A549 (cell line): ENCODE measurements around the gene HPCAL1. TPM values are rescaled to one million over a fixed set of nuclear protein-coding genes. Genes with fewer than 3 reads are reported as not detected.

Experiments used
- ATAC-seq, 2 experiments: fragments of 200-7000 bp in 1 of 2; fragments of >200 bp in 1 of 2; cut with Nextera tagmentation in 1 of 2; cut with Tn5 transposase in 1 of 2; 3 replicates each; pipeline versions ENCODE4 v1.8.0 to v1.9.1; 2018 to 2020; ENCODE audit warnings: mild to moderate bottlenecking in 1 of 2, moderate library complexity in 1 of 2
- CTCF ChIA-PET: fragments of 300-600 bp; sonication (Branson Sonifier 250); formaldehyde crosslinking; extraction: SDS; loops from one replicate; lab custom pipeline; 2021; ENCODE audit warnings: antibody characterized with exemption, inconsistent platforms; lab: Yijun Ruan, JAX
- POLR2A ChIA-PET: fragments of 350-600 bp; formaldehyde crosslinking; extraction: SDS; loops from one replicate; lab custom pipeline; 2021; ENCODE audit warnings: antibody characterized with exemption, inconsistent platforms; lab: Yijun Ruan, JAX
- DNase-seq, 2 experiments: peaks; one replicate each; pipeline versions ENCODE4 v3.0.0 to v3.0.0-alpha.2; 2011 to 2016; ENCODE audit warnings: low read depth in 1 of 2, low spot score in 1 of 2
- FAIRE-seq: peaks from 2 replicates; lab custom pipeline; 2011; peaks lifted over from hg19 to GRCh38; lab: Jason Lieb, UNC
- H3K27ac ChIP-seq, 2 experiments: fragments of >200 bp; sonication (Bioruptor Twin); formaldehyde crosslinking; 3 replicates each; pipeline ENCODE4 v1.5.1; 2016 to 2017
- H3K4me1 ChIP-seq: fragments of >200 bp; sonication (Bioruptor Twin); formaldehyde crosslinking; 3 replicates; pipeline ENCODE4 v1.6.1; 2016
- H3K4me2 ChIP-seq: fragments of >200 bp; sonication (Bioruptor Twin); formaldehyde crosslinking; 3 replicates; pipeline ENCODE4 v1.6.1; 2016
- H3K4me3 ChIP-seq: fragments of >200 bp; sonication (Bioruptor Twin); formaldehyde crosslinking; 3 replicates; pipeline ENCODE4 v1.5.1; 2016
- H3K9me3 ChIP-seq: fragments of >200 bp; sonication (Bioruptor Twin); formaldehyde crosslinking; 3 replicates; pipeline ENCODE4 v1.6.1; 2016
- BHLHE40 ChIP-seq: IDR thresholded peaks from 2 replicates; pipeline ENCODE4 v1.6.1; 2012; ENCODE audit warnings: low read depth, low read length, inconsistent platforms
- CBX2 ChIP-seq: fragments of 200-600 bp; sonication (generic); IDR thresholded peaks from 2 replicates; pipeline ENCODE4 v1.6.1; 2016; ENCODE audit warnings: low read depth, mild to moderate bottlenecking, borderline replicate concordance
- CBX8 ChIP-seq: fragments of 200-600 bp; sonication (generic); IDR thresholded peaks from 2 replicates; pipeline ENCODE4 v1.6.1; 2016
- EHF ChIP-seq: fragments of 250-450 bp; sonication (Bioruptor Pico); IDR thresholded peaks from 2 replicates; pipeline ENCODE4 v1.5.0; 2020; ENCODE audit warnings: mild to moderate bottlenecking
- ESRRA ChIP-seq: fragments of 150-350 bp; IDR thresholded peaks from 2 replicates; pipeline ENCODE4 v1.6.1; 2014; ENCODE audit warnings: mild to moderate bottlenecking, low read length, borderline replicate concordance
- GATA3 ChIP-seq: IDR thresholded peaks from 2 replicates; pipeline ENCODE4 v1.6.1; 2012; ENCODE audit warnings: borderline replicate concordance
- HDAC2 ChIP-seq: fragments of 200-600 bp; sonication (generic); IDR thresholded peaks from 2 replicates; pipeline ENCODE4 v1.6.1; 2016
- HEYL ChIP-seq: fragments of 250-450 bp; sonication (Bioruptor Pico); IDR thresholded peaks from 2 replicates; pipeline ENCODE4 v1.8.0; 2021; ENCODE audit warnings: mild to moderate bottlenecking, moderate library complexity
- HOXA7 ChIP-seq: fragments of 250-450 bp; sonication (Bioruptor Pico); IDR thresholded peaks from 2 replicates; pipeline ENCODE4 v1.5.0; 2020; ENCODE audit warnings: mild to moderate bottlenecking, moderate library complexity
- KDM5A ChIP-seq: fragments of 200-600 bp; sonication (generic); IDR thresholded peaks from 2 replicates; pipeline ENCODE4 v1.6.1; 2016; ENCODE audit warnings: antibody characterized with exemption, mild to moderate bottlenecking
- NR3C1 ChIP-seq: fragments of >200 bp; sonication (Bioruptor Twin); formaldehyde crosslinking; IDR thresholded peaks from 3 replicates; pipeline ENCODE4 v1.6.1; 2017
- PHF8 ChIP-seq: fragments of 200-600 bp; sonication (generic); IDR thresholded peaks from 2 replicates; pipeline ENCODE4 v1.6.1; 2016; ENCODE audit warnings: low read depth, mild to moderate bottlenecking, antibody characterized with exemption, moderate library complexity, borderline replicate concordance
- POLR2AphosphoS2 ChIP-seq: conservative IDR thresholded peaks from 2 replicates; pipeline ENCODE4 v1.6.1; 2012; ENCODE audit warnings: low read length, improper control_type of control experiment, inconsistent platforms
- RCOR1 ChIP-seq: fragments of 150-350 bp; IDR thresholded peaks from 2 replicates; pipeline ENCODE4 v1.6.1; 2014; ENCODE audit warnings: antibody characterized with exemption, low read length, low read depth
- RFX5 ChIP-seq: fragments of 450-650 bp; IDR thresholded peaks from 2 replicates; pipeline ENCODE4 v1.7.1; 2014; ENCODE audit warnings: antibody characterized with exemption, mild to moderate bottlenecking, moderate library complexity
- RNF2 ChIP-seq: fragments of 200-600 bp; sonication (generic); IDR thresholded peaks from 2 replicates; pipeline ENCODE4 v1.6.1; 2016; ENCODE audit warnings: low read depth, mild to moderate bottlenecking, antibody characterized with exemption, moderate library complexity, borderline replicate concordance
- SMC3 ChIP-seq: fragments of >200 bp; sonication (Bioruptor Twin); formaldehyde crosslinking; IDR thresholded peaks from 3 replicates; pipeline ENCODE4 v1.6.1; 2018; ENCODE audit warnings: inconsistent platforms
- WGBS: methylation state at CpG from one replicate; pipeline ENCODE4 v1.1.6; 2017; ENCODE audit errors: missing lambda C conversion rate; 5-methylcytosine and 5-hydroxymethylcytosine counted together
- polyA plus RNA-seq, 4 experiments: library from polyadenylated mRNA; depleted of rRNA in 3 of 4; stranded (reverse); fragments of >200 nt; fragmentation: RNase III in 1 of 4; extraction: RNeasy Plus Mini Kit Qiagen cat#74134 plus additional on column Dnase treatment in 1 of 4; gene quantifications; 2 replicates in 3 of 4; 3 replicates in 1 of 4; pipeline ENCODE4 v1.2.3, GENCODE V29; 2011 to 2017
- TF ChIP-seq, protein P1 (sequence below): fragments of 250-450 bp; sonication (Bioruptor Pico); IDR thresholded peaks from 2 replicates; pipeline ENCODE4 v1.5.0; 2021; ENCODE audit warnings: mild to moderate bottlenecking, moderate library complexity, borderline replicate concordance
- TF ChIP-seq, protein P2 (sequence below): fragments of >200 bp; sonication (Bioruptor Twin); formaldehyde crosslinking; IDR thresholded peaks from 3 replicates; pipeline ENCODE4 v1.5.1; 2016
- TF ChIP-seq, protein P3 (sequence below): fragments of >200 bp; sonication (Bioruptor Twin); formaldehyde crosslinking; IDR thresholded peaks from 2 replicates; pipeline ENCODE4 v1.6.1; 2016
- TF ChIP-seq, protein P4 (sequence below): fragments of >200 bp; sonication (Bioruptor Twin); formaldehyde crosslinking; IDR thresholded peaks from 3 replicates; pipeline ENCODE4 v1.6.1; 2016

Gene HPCAL1
- polyA plus RNA-seq, 2 of the 4 experiments (the other 2 are of a cell fraction) = 44.4 to 66.4 TPM

DNA sequence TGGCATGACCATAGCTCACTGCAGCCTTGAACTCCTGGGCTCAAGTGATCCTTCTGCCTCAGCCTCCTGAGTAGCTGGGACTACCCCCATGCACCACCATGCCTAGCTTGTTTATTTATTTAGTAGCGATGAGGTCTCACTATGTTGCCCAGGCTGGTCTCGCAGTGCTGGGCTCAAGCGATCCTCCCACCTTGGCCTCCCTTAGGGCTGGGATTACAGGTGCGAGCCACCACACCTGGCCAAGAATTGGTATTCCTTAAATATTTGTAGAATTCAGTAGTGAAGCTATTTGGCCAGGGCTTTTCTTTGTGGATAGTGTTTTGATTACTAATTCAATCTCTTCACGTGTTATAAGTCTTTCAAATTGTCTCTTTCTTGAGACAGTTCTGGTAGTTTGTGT, 89.4 kb downstream of the HPCAL1 start (continued):
- TF ChIP-seq, protein P1, sequence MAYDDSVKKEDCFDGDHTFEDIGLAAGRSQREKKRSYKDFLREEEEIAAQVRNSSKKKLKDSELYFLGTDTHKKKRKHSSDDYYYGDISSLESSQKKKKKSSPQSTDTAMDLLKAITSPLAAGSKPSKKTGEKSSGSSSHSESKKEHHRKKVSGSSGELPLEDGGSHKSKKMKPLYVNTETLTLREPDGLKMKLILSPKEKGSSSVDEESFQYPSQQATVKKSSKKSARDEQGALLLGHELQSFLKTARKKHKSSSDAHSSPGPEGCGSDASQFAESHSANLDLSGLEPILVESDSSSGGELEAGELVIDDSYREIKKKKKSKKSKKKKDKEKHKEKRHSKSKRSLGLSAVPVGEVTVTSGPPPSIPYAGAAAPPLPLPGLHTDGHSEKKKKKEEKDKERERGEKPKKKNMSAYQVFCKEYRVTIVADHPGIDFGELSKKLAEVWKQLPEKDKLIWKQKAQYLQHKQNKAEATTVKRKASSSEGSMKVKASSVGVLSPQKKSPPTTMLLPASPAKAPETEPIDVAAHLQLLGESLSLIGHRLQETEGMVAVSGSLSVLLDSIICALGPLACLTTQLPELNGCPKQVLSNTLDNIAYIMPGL (CRISPR knock-in tag) = no peak
- TF ChIP-seq ESRRA (no peak), HDAC2 (no peak), SMC3 (no peak), CBX2 (no peak), BHLHE40 (no peak), POLR2AphosphoS2 (no peak)
- TF ChIP-seq, protein P2, sequence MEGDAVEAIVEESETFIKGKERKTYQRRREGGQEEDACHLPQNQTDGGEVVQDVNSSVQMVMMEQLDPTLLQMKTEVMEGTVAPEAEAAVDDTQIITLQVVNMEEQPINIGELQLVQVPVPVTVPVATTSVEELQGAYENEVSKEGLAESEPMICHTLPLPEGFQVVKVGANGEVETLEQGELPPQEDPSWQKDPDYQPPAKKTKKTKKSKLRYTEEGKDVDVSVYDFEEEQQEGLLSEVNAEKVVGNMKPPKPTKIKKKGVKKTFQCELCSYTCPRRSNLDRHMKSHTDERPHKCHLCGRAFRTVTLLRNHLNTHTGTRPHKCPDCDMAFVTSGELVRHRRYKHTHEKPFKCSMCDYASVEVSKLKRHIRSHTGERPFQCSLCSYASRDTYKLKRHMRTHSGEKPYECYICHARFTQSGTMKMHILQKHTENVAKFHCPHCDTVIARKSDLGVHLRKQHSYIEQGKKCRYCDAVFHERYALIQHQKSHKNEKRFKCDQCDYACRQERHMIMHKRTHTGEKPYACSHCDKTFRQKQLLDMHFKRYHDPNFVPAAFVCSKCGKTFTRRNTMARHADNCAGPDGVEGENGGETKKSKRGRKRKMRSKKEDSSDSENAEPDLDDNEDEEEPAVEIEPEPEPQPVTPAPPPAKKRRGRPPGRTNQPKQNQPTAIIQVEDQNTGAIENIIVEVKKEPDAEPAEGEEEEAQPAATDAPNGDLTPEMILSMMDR = no peak
- TF ChIP-seq, protein P3, sequence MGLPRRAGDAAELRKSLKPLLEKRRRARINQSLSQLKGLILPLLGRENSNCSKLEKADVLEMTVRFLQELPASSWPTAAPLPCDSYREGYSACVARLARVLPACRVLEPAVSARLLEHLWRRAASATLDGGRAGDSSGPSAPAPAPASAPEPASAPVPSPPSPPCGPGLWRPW = no peak

DNA sequence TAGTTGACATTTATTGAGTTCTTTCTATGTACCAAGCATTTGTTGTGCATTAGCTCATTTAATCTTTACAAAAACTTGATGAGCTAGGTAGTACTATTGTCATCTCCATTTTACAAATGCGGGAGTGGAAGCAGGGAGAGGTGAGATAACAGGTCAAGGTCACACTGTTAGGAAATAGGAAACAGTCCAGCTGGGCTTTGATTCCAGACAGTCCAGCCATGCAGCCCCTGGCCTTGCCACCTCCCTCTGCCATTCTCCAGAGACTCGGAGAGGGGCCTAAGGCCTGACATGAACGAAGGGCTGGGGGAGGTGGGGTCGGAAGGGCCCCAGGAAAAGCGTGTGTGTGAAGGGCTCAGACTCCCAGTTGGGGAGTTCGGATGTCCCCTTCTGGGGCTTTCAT, 89.8 kb downstream of the HPCAL1 start:
- H3K4me1 ChIP-seq = peaks cover 54% of the 10 kb centered on the region
- FAIRE-seq (no peak), ATAC-seq (no peak), DNase-seq (no peak)
- H3K9me3 ChIP-seq = no peaks in the 10 kb centered on the region
- no peak for TF ChIP-seq HDAC2
- no peak for TF ChIP-seq KDM5A
- no peak for TF ChIP-seq CBX8
- no peak for TF ChIP-seq RCOR1
- TF ChIP-seq, protein P4, sequence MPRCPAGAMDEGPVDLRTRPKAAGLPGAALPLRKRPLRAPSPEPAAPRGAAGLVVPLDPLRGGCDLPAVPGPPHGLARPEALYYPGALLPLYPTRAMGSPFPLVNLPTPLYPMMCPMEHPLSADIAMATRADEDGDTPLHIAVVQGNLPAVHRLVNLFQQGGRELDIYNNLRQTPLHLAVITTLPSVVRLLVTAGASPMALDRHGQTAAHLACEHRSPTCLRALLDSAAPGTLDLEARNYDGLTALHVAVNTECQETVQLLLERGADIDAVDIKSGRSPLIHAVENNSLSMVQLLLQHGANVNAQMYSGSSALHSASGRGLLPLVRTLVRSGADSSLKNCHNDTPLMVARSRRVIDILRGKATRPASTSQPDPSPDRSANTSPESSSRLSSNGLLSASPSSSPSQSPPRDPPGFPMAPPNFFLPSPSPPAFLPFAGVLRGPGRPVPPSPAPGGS = no peak
- no peak for TF ChIP-seq RFX5
- TF ChIP-seq EHF (CRISPR knock-in tag) = no peak
- TF ChIP-seq NR3C1 = no peak
- TF ChIP-seq GATA3 = no peak
- TF ChIP-seq HEYL (CRISPR knock-in tag) = no peak
- TF ChIP-seq RNF2 = no peak
- TF ChIP-seq HOXA7 (CRISPR knock-in tag) = no peak
- TF ChIP-seq PHF8 = no peak
- 80% methylated on average over 6 of the region's 6 CpGs for WGBS
- POLR2A ChIA-PET = no interaction called here
- CTCF ChIA-PET = interaction anchor here (1.1 to 7.8 kb wide), 8 partner anchors 10 to 195 kb away, joined by 3 to 44 read pairs (median 4); no protein-coding TSS in a partner anchor
- no peak overlapping the region for H3K4me3 ChIP-seq
- H3K27ac ChIP-seq = peak overlapping the region; percentile 26 to 47; a peak in 3 of 6 replicates
- no peak overlapping the region; the same call in 2 of the 3 replicates for H3K4me2 ChIP-seq
